ENCODE data around the gene IRGQ. TPM values are rescaled to one million over a fixed set of nuclear protein-coding genes. Genes with fewer than 3 reads are reported as not detected.
"Not testable (repeated sequence)": the region's sequence is repeated elsewhere in the genome, so short reads cannot be mapped to it uniquely, and the experiment has no call there.

The IRGQ gene
- total RNA-seq, 4 donors from 2014 or later = 20.2 to 25.8 (median 23.6) TPM

DNA sequence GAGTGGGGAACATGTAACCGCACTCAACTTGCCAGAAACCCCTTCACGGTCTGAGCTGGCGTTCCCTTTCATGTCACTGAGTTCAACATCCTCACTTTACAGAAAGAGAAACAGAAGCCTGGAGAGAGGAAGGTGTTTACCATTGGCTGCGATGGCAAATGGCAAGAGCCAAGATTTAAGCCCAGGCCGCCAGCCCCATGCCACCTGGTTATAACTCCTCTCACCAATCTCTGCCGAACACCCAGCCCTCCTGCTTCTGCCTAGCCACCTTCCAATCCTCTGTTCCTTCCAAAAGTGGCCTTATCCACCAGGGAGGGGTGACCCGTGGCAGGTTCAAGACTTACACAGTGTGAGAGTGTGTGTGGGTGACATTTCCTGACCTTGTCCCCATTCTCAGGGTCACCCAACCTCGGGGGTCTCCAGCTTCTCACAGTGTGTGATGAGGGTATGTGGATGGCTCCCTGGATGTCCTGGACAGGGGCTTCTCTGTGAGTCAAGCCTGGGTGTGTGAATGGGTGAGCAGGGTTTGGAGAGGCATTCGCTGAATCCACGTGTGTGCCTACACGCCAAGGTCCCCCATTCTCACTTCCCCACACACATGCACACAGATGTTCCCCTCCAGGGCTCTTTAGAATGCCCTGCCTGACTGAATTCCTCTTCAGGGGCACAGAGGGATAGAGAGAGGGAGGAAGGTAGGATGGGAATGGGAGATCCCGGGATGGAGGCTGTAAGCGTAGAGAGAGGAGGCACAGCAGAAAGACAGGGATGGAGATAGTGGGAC, 42.5 kb upstream of the IRGQ start:
- no peak for DNase-seq
- H3K4me3 ChIP-seq = peak overlapping the region in 1 of 4 donors; percentile 56
- TF ChIP-seq POLR2A (IDR thresholded peaks at IDR 0.05) = no peak
- TF ChIP-seq, protein P1, sequence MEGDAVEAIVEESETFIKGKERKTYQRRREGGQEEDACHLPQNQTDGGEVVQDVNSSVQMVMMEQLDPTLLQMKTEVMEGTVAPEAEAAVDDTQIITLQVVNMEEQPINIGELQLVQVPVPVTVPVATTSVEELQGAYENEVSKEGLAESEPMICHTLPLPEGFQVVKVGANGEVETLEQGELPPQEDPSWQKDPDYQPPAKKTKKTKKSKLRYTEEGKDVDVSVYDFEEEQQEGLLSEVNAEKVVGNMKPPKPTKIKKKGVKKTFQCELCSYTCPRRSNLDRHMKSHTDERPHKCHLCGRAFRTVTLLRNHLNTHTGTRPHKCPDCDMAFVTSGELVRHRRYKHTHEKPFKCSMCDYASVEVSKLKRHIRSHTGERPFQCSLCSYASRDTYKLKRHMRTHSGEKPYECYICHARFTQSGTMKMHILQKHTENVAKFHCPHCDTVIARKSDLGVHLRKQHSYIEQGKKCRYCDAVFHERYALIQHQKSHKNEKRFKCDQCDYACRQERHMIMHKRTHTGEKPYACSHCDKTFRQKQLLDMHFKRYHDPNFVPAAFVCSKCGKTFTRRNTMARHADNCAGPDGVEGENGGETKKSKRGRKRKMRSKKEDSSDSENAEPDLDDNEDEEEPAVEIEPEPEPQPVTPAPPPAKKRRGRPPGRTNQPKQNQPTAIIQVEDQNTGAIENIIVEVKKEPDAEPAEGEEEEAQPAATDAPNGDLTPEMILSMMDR (IDR thresholded peaks at IDR 0.05 in 4 of 5, conservative IDR thresholded peaks at IDR 0.05 in 1 of 5) = no peak
- intact Hi-C loops (cut with DNase I; ENCODE audit: low total_unique reads) = loop anchor here (2.0 kb wide), 1 partner anchor 18 kb away; no protein-coding TSS in a partner anchor
- H3K9me3 ChIP-seq = no peaks in the 10 kb centered on the region
- no peak overlapping the region for H3K27ac ChIP-seq
- H3K4me1 ChIP-seq = peaks cover 0 to 9% of the 10 kb centered on the region in 2 donors
- ATAC-seq = no peak
- in situ Hi-C loops (cut with MboI; ENCODE audit: low sequenced_read_pairs in 4 of 4) = no loop called here
- no peaks in the 10 kb centered on the region for H3K36me3 ChIP-seq
- peaks cover 0 to 12% (median 4%) of the 10 kb centered on the region in 3 donors for H3K27me3 ChIP-seq

DNA sequence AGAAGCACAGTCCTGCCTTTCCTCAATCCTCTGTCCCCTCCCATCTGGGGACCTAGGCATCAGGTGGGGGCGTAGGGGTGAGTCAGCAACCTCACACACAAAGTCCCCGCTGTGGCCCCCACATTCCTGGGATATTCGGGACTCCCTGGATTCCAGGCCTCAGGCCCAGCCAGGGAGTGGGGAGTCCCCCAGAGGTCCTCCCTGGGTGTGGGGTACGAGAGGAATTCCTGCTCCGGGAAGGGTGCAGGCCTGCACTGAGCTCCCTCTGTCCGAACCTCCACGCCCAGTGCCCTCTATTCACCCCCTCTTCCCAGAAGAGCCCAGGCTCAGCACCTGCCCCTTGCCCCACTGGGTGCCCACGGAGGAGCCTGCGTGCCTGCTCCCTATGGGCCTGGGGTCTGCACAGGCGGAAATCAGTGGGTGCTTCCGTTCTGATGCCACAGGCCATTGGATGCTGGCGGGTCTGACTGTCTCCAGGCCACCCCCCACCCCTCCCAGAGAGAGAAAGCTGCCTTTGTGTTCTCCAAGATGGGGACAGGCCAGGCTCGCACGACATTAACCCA, 40.3 kb upstream of the IRGQ start:
- Histone ChIP-seq H3K36me3 (no peaks in the 10 kb centered on the region), H3K4me1 (peaks cover 0 to 9% of the 10 kb centered on the region in 2 donors), H3K27me3 (peaks cover 0 to 12% (median 4%) of the 10 kb centered on the region in 3 donors), H3K9me3 (no peaks in the 10 kb centered on the region), H3K4me3 (no peak overlapping the region), H3K27ac (no peak overlapping the region)
- intact Hi-C loops (cut with DNase I; ENCODE audit: low total_unique reads) (no loop called here), in situ Hi-C loops (cut with MboI; ENCODE audit: low sequenced_read_pairs in 4 of 4) (no loop called here)
- no peak for DNase-seq
- no peak for TF ChIP-seq POLR2A (IDR thresholded peaks at IDR 0.05)
- TF ChIP-seq, protein P1 (IDR thresholded peaks at IDR 0.05 in 4 of 5, conservative IDR thresholded peaks at IDR 0.05 in 1 of 5) = no peak
- no peak for ATAC-seq

DNA sequence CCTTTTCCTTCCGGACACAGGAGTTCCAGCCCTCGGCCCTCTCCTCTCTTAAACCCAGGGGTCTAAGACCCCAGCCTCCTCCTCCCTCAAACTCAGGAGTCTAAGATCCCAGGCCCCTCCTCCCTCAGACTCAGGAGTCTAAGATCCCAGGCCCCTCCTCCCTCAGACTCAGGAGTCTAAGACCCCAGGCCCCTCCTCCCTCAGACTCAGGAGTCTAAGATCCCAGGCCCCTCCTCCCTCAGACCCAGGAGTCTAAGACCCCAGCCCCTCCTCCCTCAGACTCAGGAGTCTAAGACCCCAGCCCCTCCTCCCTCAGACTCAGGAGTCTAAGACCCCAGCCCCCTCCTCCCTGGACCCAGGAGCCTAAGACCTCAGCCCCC, 39.6 kb upstream of the IRGQ start:
- H3K4me3 ChIP-seq; H3K36me3 ChIP-seq; H3K27ac ChIP-seq; H3K27me3 ChIP-seq; intact Hi-C loops (cut with DNase I; ENCODE audit: low total_unique reads); H3K9me3 ChIP-seq; in situ Hi-C loops (cut with MboI; ENCODE audit: low sequenced_read_pairs in 4 of 4); H3K4me1 ChIP-seq; DNase-seq; ATAC-seq: not testable (repeated sequence)

DNA sequence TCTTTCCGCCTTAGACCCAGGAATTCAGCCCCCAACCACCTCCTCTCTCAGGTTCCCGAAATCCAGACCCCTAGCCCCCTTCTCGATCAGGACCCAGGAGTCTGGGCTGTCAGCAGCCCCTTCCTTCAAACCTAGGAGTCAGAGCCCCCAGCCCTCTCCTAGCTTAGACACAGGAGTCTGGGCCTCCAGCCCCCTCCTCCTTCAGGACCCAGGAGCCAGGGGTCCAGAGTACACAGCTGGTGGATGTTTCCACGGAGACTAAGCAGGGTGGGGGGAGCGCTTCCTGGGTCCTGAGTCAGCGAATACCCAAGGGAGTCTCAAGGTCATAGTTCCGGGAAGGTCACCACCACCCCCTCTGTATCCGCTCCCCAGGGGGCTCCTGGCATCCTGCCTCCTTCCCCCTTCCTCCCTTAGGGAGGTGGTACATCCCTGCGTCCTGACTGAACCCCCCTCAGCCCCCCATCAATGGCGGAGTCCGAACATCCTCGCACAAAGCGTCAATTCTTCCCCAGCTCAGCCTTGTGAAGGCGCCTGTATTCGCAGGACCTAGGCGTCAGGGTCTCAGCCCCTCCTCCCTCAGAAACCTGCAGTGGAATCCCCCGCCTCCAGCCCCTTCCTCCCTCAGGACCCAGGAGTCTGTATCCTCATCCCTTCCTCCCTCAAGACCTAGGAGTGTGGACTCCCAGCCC, 39.1 kb upstream of the IRGQ start:
- no peak overlapping the region for H3K27ac ChIP-seq
- ATAC-seq (no peak), DNase-seq (no peak)
- no peak overlapping the region for H3K4me3 ChIP-seq
- H3K36me3 ChIP-seq = no peaks in the 10 kb centered on the region
- peaks cover 0 to 5% of the 10 kb centered on the region in 2 donors for H3K4me1 ChIP-seq
- H3K9me3 ChIP-seq = no peaks in the 10 kb centered on the region
- no peak for TF ChIP-seq POLR2A (IDR thresholded peaks at IDR 0.05)
- TF ChIP-seq, protein P1 (IDR thresholded peaks at IDR 0.05 in 4 of 5, conservative IDR thresholded peaks at IDR 0.05 in 1 of 5) = no peak
- in situ Hi-C loops (cut with MboI; ENCODE audit: low sequenced_read_pairs in 4 of 4) = no loop called here
- intact Hi-C loops (cut with DNase I; ENCODE audit: low total_unique reads) = no loop called here
- H3K27me3 ChIP-seq = peaks cover 0 to 2% (median 0%) of the 10 kb centered on the region in 3 donors

DNA sequence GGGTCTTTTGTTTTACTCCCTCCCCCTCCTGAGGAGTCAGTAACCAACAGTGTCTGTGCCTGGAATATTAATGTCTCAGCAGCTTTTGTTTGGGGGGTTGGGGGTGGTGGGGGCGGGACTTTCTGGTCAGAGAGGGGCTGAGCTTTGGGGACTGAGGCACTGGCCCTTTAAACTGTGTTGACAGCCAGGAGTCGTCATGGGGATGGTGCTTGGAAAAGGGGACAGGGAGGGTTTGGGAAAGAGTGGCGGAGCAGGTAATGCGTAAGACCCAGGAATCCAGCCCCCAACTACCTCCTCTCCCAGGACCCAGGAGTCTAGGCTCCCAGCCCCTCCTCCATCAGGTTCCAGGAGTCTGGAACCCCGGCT, 38.6 kb upstream of the IRGQ start:
- DNase-seq (no peak), ATAC-seq (no peak)
- no peaks in the 10 kb centered on the region for H3K9me3 ChIP-seq
- no peaks in the 10 kb centered on the region for H3K36me3 ChIP-seq
- intact Hi-C loops (cut with DNase I; ENCODE audit: low total_unique reads) (no loop called here), in situ Hi-C loops (cut with MboI; ENCODE audit: low sequenced_read_pairs in 4 of 4) (no loop called here)
- peaks cover 0 to 3% of the 10 kb centered on the region in 2 donors for H3K4me1 ChIP-seq
- no peak overlapping the region for H3K4me3 ChIP-seq
- TF ChIP-seq POLR2A (IDR thresholded peaks at IDR 0.05) = no peak
- TF ChIP-seq, protein P1 (IDR thresholded peaks at IDR 0.05 in 4 of 5, conservative IDR thresholded peaks at IDR 0.05 in 1 of 5) = no peak
- no peaks in the 10 kb centered on the region for H3K27me3 ChIP-seq
- no peak overlapping the region for H3K27ac ChIP-seq

All from gastrocnemius medialis (tissue), 4 donors.